GM19238 (cell line): ENCODE data around the gene KCNIP3.

Experiments
- DNase-seq: peaks from one replicate; pipeline ENCODE4 v3.0.0; 2011; ENCODE audit warnings: low spot score; ENCODE audit not compliant: insufficient read length

Gene KCNIP3

GRCh38 chr2:95327861-95328260, 30.7 kb downstream of the KCNIP3 start:
- DNase-seq = no peak

DNA sequence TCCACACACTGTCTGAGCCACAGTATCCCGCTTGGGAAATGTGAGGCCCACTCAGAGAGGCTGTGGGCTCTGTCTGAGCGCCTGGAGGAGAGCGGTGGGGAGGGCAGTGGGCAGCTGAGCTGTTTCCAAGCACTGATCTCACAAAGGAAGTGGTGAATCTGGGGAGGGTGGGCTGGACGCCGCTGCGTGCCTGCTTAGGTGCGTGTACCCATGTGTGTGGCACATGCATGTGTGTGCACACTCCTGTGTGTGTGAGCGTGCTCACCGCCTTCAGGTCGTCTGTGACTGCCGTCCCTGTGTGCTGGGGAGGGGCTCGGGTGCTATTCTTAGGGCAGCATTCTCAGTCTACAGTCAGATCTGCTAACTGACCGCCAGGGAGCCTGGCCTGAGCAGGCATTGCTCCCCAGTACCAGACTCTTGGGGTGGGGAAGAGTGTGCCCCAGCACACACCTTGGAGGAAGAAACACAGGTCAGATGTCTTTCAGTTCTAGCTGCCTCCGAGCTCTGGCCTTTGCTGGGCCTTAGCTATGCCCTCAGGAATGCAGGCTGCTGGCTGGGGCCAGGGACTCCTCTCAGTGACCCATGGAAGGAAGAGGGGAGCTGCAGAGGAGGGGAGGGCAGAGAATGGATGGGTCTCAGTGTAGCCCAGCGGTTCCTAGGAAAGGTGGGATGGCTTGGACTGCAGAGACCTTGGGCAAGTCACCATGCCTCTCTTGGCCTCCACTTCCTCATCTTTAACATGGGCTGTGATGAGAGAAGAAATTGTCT, 31.4 kb downstream of the KCNIP3 start:
- DNase-seq = no peak

DNA sequence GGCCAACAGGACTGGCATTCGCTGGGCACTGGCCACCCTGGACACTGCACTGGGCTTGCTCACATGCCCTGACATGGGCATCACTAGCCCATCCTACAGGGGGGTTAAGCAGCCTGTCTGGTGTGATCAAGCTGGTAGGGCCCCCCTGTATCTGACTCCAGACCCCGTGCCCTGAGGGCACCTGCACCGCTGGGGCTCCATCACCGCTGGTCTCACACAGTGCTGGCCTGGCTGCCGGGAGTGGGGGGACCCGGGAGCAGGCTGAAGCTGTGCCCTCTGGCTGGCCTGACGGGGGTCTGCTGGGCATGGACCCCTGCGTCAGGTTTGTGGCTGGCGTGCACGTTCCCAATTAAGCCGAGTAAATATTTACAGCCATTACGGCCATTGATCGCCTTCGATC, 32.3 kb downstream of the KCNIP3 start:
- DNase-seq = no peak

- no peak for DNase-seq
These were observed 33.0 kb downstream of the KCNIP3 start for GRCh38 chr2:95329891-95330793.

DNA sequence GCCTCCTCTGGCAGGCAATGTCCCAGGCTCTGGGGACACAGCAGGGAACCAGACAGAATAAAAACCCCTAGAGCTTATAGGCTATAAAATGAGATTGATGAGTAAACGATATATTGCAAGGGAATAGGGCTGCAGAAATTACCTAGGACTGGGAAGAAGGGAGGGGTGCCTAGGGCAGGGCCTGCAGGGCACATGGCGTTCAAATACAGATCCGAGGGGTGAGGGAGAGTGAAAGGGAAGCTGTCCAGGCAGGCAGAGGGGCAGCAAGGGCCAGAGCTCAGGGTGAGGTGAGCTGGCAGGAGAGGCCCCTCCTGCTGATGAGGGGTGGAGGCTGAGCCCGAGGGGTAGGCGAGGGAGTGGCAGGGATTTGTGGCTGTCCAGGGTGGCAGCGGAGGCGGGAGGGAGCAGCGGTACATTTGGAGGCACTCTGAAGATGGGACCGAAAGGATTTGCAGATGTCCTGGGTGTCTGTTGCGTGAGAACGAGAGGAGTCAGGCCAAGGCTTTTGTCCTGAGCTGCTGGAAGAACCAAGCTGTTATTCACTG, 33.7 kb downstream of the KCNIP3 start:
- no peak for DNase-seq

- DNase-seq = no peak
These were observed 34.5 kb downstream of the KCNIP3 start for GRCh38 chr2:95331606-95332005.

- no peak for DNase-seq
These were observed 34.9 kb downstream of the KCNIP3 start for GRCh38 chr2:95332036-95332435.

- DNase-seq = no peak
These were observed 35.9 kb downstream of the KCNIP3 start for GRCh38 chr2:95333056-95333455.

- DNase-seq = no peak
These were observed 36.8 kb downstream of the KCNIP3 start for GRCh38 chr2:95333888-95334338.

DNA sequence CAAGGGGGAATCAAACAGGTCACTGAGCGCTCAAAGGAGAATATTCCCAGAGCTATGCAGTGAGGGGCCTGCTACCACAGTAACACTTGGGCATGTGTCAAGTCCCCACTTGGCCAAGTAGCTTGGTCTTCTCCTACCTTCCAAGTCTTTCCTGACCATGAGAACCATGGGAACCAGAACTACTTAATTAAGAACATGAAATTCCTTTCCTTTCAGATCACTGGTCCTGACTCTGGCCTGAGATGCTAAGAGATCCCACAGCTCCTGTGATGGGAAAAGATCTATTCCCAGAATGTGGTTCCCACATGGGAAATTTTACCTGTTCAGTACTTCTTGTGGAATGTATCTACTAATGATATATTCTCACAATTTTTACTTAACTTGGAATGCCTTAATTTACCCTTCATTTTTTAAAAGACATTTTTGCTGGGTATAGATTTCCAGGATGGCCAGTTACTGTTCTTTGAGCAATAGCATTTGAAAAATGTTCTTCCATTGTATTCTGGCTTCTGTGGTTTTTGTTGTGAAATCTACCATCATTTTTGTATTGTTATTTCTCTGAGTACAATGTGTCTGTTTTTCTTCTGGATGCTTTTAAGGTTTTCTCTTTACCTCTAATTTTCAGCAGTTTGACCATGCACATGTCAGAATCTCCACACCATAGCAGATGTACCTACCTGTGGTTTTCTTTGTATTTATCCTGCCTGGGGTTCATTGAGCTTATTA, 37.9 kb downstream of the KCNIP3 start:
- DNase-seq = no peak

DNA sequence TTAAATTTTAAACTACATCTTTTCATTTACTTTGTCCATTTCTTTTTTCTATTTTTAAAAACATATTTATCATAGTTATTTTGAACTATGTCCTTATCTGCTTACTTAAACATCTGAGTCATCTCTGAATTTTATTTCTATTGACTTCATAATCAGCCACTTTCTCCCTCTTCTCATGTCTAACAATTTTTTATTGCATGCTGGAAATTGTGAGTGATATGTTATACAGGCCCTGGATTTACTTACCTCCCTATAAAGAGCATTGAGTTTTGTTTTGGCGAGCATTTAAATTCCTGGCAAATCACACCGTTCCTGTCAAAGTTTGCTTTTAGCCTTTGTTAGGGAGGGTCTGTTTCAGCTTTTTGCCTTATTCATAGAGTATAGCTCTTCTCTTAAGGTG, 39.3 kb downstream of the KCNIP3 start:
- DNase-seq = no peak

DNA sequence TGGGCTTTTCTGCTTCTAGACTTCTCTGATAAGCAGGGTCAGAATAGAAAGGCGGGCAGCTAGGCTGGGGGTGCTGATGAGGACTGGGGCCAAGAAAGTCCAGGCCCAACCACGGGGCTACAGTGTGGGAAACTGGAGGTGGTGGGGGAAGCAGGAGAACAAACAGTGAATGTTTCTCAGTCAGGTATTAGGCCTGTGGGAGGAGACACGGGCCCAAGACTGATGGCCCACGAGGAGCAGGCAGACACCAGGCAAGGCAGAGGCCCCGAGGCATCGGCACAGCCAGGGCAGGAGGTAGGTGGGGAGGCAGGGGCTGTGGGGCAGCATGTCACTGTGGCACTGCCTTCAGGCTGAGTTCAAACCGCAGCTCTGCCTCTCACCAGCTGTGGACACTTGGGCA, 40.7 kb downstream of the KCNIP3 start:
- DNase-seq = no peak

- no peak for DNase-seq
These were observed 45.6 kb downstream of the KCNIP3 start for GRCh38 chr2:95342556-95343320.

- no peak for DNase-seq
These were observed 46.5 kb downstream of the KCNIP3 start for GRCh38 chr2:95343429-95344214.

- no peak for DNase-seq
These were observed 47.1 kb downstream of the KCNIP3 start for GRCh38 chr2:95344215-95344583.

DNA sequence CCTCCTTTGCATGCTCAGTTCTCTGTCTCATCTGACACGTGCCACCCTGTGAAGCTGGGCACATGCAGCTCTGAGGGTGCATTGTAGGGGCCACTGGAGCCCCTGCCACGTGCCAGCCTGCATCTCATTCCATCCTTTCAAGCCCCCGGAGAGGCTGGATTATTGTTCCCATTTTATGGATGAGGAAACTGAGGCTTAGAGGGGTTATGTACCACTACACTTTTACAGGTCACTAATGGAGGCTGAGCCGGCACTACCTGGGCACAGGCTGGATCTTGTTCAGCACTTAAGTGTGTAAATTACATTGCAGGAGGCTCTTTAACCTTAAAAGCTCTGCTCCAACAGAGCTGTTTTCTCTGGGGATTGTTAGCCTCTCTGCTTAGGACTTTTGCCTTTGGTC, 47.5 kb downstream of the KCNIP3 start:
- DNase-seq = no peak

- no peak for DNase-seq
These were observed 48.0 kb downstream of the KCNIP3 start for GRCh38 chr2:95345081-95345562.

DNA sequence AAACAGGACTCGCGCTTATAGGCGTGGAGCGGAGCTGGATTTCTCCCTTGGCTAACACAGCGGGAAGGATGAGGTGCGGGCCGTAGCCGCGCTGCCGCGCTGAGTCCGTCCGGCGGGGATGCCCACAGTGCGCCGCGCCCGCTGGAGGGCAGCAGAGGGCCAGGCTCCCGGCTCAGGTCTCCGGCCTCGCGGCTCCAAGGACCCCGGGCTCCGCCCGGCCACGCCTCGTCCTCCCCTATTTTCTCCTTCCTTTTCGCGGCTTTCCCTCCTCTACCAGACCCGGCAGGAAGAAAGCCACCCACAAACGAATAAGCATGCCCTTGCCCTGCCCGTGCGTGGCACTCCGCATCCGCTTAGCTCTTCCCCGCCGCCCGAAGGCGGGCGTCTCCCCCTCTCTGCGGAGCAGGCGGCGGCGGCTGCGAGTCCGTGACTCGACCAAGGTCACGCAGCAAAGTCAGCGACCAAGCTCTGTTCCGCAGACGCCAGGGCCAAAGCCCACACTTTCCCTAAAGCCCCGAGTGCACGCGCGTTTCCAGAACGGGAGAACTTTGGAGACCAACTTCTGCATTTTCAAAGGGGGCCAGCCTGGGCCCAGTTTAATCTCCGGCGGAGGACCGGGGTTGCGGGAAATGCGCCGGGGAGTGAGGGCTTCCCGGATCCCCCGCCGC, 48.5 kb downstream of the KCNIP3 start:
- DNase-seq = peak; percentile 78

DNA sequence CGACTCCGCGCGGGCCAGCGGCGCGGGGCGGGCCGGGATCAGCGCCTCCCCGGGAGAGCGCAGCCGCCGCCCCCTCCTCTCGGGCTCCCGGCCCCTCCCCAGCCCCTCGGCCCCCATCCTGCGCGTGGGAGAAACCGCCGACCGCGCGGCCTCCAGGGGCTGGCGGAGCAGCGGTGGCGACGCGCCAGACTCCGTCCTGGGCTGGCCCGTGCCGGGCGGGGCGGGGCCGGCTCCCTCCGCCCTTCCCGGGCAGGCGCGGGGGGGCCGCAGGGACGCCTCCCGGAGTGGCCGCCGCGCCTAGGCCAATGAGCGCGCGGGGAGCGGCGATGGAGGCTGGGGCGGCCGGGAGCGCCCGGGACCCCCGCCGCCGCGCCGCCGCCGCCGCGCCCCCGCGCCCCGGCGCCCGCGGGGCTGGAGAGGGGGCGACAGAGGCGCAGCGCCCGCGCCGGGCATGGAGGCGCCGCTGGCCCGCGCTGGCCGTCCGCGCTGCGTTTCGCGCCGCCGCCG, 49.1 kb downstream of the KCNIP3 start:
- DNase-seq = no peak
